ENCODE data around the gene DENND4B.
"Not testable (repeated sequence)": the region's sequence is repeated elsewhere in the genome, so short reads cannot be mapped to it uniquely, and the experiment has no call there.

The DENND4B gene

GRCh38 chr1:153908071-153908470, 38.4 kb downstream of the DENND4B start:
- H3K27ac ChIP-seq (ENCODE audit: low read length) = no peak overlapping the region
- H3K4me1 ChIP-seq (ENCODE audit: control insufficient read depth, insufficient read depth, low read length) = no peaks in the 10 kb centered on the region
- no peaks in the 10 kb centered on the region for H3K9me3 ChIP-seq (ENCODE audit: control insufficient read depth, insufficient read depth, low read length)
- H3K27me3 ChIP-seq (ENCODE audit: control insufficient read depth, insufficient read depth, low read length) = no peaks in the 10 kb centered on the region
- H3K4me3 ChIP-seq (ENCODE audit: low read length) = no peak overlapping the region
- DNase-seq (ENCODE audit: low read depth, low spot score) = no peak
- H3K36me3 ChIP-seq (ENCODE audit: control insufficient read depth, insufficient read depth, low read length) = no peaks in the 10 kb centered on the region
- WGBS (ENCODE audit: insufficient coverage, insufficient read length) = no CpG with 5 or more reads among the region's 6 CpGs

- Histone ChIP-seq H3K4me1 (ENCODE audit: control insufficient read depth, insufficient read depth, low read length) (no peaks in the 10 kb centered on the region), H3K27me3 (ENCODE audit: control insufficient read depth, insufficient read depth, low read length) (no peaks in the 10 kb centered on the region), H3K9me3 (ENCODE audit: control insufficient read depth, insufficient read depth, low read length) (no peaks in the 10 kb centered on the region), H3K4me3 (ENCODE audit: low read length) (no peak overlapping the region), H3K36me3 (ENCODE audit: control insufficient read depth, insufficient read depth, low read length) (no peaks in the 10 kb centered on the region), H3K27ac (ENCODE audit: low read length) (no peak overlapping the region)
- no CpG with 5 or more reads among the region's 6 CpGs for WGBS (ENCODE audit: insufficient coverage, insufficient read length)
- DNase-seq (ENCODE audit: low read depth, low spot score) = no peak
Observed at GRCh38 chr1:153907134-153907533, 39.4 kb downstream of the DENND4B start.

- H3K9me3 ChIP-seq (ENCODE audit: control insufficient read depth, insufficient read depth, low read length) = no peaks in the 10 kb centered on the region
- H3K36me3 ChIP-seq (ENCODE audit: control insufficient read depth, insufficient read depth, low read length) = no peaks in the 10 kb centered on the region
- no CpG with 5 or more reads among the region's 1 CpG for WGBS (ENCODE audit: insufficient coverage, insufficient read length)
- H3K27me3 ChIP-seq (ENCODE audit: control insufficient read depth, insufficient read depth, low read length) = no peaks in the 10 kb centered on the region
- H3K4me3 ChIP-seq (ENCODE audit: low read length) = no peak overlapping the region
- H3K4me1 ChIP-seq (ENCODE audit: control insufficient read depth, insufficient read depth, low read length) = no peaks in the 10 kb centered on the region
- H3K27ac ChIP-seq (ENCODE audit: low read length) = no peak overlapping the region
- DNase-seq (ENCODE audit: low read depth, low spot score) = no peak
Observed at GRCh38 chr1:153906396-153906795, 40.1 kb downstream of the DENND4B start.

GRCh38 chr1:153905908-153906307, 40.6 kb downstream of the DENND4B start:
- H3K27me3 ChIP-seq (ENCODE audit: control insufficient read depth, insufficient read depth, low read length); H3K36me3 ChIP-seq (ENCODE audit: control insufficient read depth, insufficient read depth, low read length): not testable (repeated sequence)

GRCh38 chr1:153903841-153904455, 42.6 kb downstream of the DENND4B start:
- H3K4me3 ChIP-seq (ENCODE audit: low read length) = no peak overlapping the region
- no peaks in the 10 kb centered on the region for H3K9me3 ChIP-seq (ENCODE audit: control insufficient read depth, insufficient read depth, low read length)
- H3K27me3 ChIP-seq (ENCODE audit: control insufficient read depth, insufficient read depth, low read length) = no peaks in the 10 kb centered on the region
- H3K27ac ChIP-seq (ENCODE audit: low read length) = no peak overlapping the region
- no peak for DNase-seq (ENCODE audit: low read depth, low spot score)
- no CpG with 5 or more reads among the region's 14 CpGs for WGBS (ENCODE audit: insufficient coverage, insufficient read length)
- H3K36me3 ChIP-seq (ENCODE audit: control insufficient read depth, insufficient read depth, low read length) = no peaks in the 10 kb centered on the region
- no peaks in the 10 kb centered on the region for H3K4me1 ChIP-seq (ENCODE audit: control insufficient read depth, insufficient read depth, low read length)

More at GRCh38 chr1:153905908-153906307, 40.6 kb downstream of the DENND4B start:
- DNase-seq (ENCODE audit: low read depth, low spot score); H3K4me1 ChIP-seq (ENCODE audit: control insufficient read depth, insufficient read depth, low read length); H3K27ac ChIP-seq (ENCODE audit: low read length); H3K4me3 ChIP-seq (ENCODE audit: low read length); H3K9me3 ChIP-seq (ENCODE audit: control insufficient read depth, insufficient read depth, low read length): not testable (repeated sequence)
- no CpG with 5 or more reads among the region's 8 CpGs for WGBS (ENCODE audit: insufficient coverage, insufficient read length)

- no peak overlapping the region for H3K27ac ChIP-seq (ENCODE audit: low read length)
- no peaks in the 10 kb centered on the region for H3K9me3 ChIP-seq (ENCODE audit: control insufficient read depth, insufficient read depth, low read length)
- no peaks in the 10 kb centered on the region for H3K4me1 ChIP-seq (ENCODE audit: control insufficient read depth, insufficient read depth, low read length)
- H3K4me3 ChIP-seq (ENCODE audit: low read length) = no peak overlapping the region
- no peaks in the 10 kb centered on the region for H3K27me3 ChIP-seq (ENCODE audit: control insufficient read depth, insufficient read depth, low read length)
- no peaks in the 10 kb centered on the region for H3K36me3 ChIP-seq (ENCODE audit: control insufficient read depth, insufficient read depth, low read length)
- no CpG with 5 or more reads among the region's 6 CpGs for WGBS (ENCODE audit: insufficient coverage, insufficient read length)
- no peak for DNase-seq (ENCODE audit: low read depth, low spot score)
Observed at GRCh38 chr1:153899509-153899908, 47.0 kb downstream of the DENND4B start.

- H3K4me1 ChIP-seq (ENCODE audit: control insufficient read depth, insufficient read depth, low read length); H3K9me3 ChIP-seq (ENCODE audit: control insufficient read depth, insufficient read depth, low read length); H3K27ac ChIP-seq (ENCODE audit: low read length); H3K4me3 ChIP-seq (ENCODE audit: low read length); H3K27me3 ChIP-seq (ENCODE audit: control insufficient read depth, insufficient read depth, low read length); DNase-seq (ENCODE audit: low read depth, low spot score); H3K36me3 ChIP-seq (ENCODE audit: control insufficient read depth, insufficient read depth, low read length): not testable (repeated sequence)
- WGBS (ENCODE audit: insufficient coverage, insufficient read length) = no CpG with 5 or more reads among the region's 1 CpG
Observed at GRCh38 chr1:153895866-153896265, 50.7 kb downstream of the DENND4B start.

GRCh38 chr1:153891042-153891441, 55.5 kb downstream of the DENND4B start:
- H3K36me3 ChIP-seq (ENCODE audit: control insufficient read depth, insufficient read depth, low read length); H3K4me3 ChIP-seq (ENCODE audit: low read length); DNase-seq (ENCODE audit: low read depth, low spot score); H3K27me3 ChIP-seq (ENCODE audit: control insufficient read depth, insufficient read depth, low read length); H3K4me1 ChIP-seq (ENCODE audit: control insufficient read depth, insufficient read depth, low read length); H3K9me3 ChIP-seq (ENCODE audit: control insufficient read depth, insufficient read depth, low read length); H3K27ac ChIP-seq (ENCODE audit: low read length): not testable (repeated sequence)
- whole genome bisulfite sequencing (ENCODE audit: insufficient coverage, insufficient read length) = no CpG with 5 or more reads among the region's 7 CpGs

GRCh38 chr1:153888533-153888932, 58.0 kb downstream of the DENND4B start:
- Histone ChIP-seq H3K9me3 (ENCODE audit: control insufficient read depth, insufficient read depth, low read length) (no peaks in the 10 kb centered on the region), H3K36me3 (ENCODE audit: control insufficient read depth, insufficient read depth, low read length) (no peaks in the 10 kb centered on the region), H3K4me3 (ENCODE audit: low read length) (no peak overlapping the region), H3K27ac (ENCODE audit: low read length) (no peak overlapping the region), H3K4me1 (ENCODE audit: control insufficient read depth, insufficient read depth, low read length) (no peaks in the 10 kb centered on the region), H3K27me3 (ENCODE audit: control insufficient read depth, insufficient read depth, low read length) (no peaks in the 10 kb centered on the region)
- no CpG with 5 or more reads among the region's 3 CpGs for WGBS (ENCODE audit: insufficient coverage, insufficient read length)
- no peak for DNase-seq (ENCODE audit: low read depth, low spot score)

- H3K9me3 ChIP-seq (ENCODE audit: control insufficient read depth, insufficient read depth, low read length) = no peaks in the 10 kb centered on the region
- no peak overlapping the region for H3K4me3 ChIP-seq (ENCODE audit: low read length)
- WGBS (ENCODE audit: insufficient coverage, insufficient read length) = no CpG with 5 or more reads among the region's 3 CpGs
- H3K4me1 ChIP-seq (ENCODE audit: control insufficient read depth, insufficient read depth, low read length) = no peaks in the 10 kb centered on the region
- no peaks in the 10 kb centered on the region for H3K36me3 ChIP-seq (ENCODE audit: control insufficient read depth, insufficient read depth, low read length)
- no peak overlapping the region for H3K27ac ChIP-seq (ENCODE audit: low read length)
- DNase-seq (ENCODE audit: low read depth, low spot score) = no peak
- H3K27me3 ChIP-seq (ENCODE audit: control insufficient read depth, insufficient read depth, low read length) = no peaks in the 10 kb centered on the region
Observed at GRCh38 chr1:153886127-153886526, 60.4 kb downstream of the DENND4B start.

- Histone ChIP-seq H3K27me3 (ENCODE audit: control insufficient read depth, insufficient read depth, low read length) (no peaks in the 10 kb centered on the region), H3K4me3 (ENCODE audit: low read length) (no peak overlapping the region), H3K4me1 (ENCODE audit: control insufficient read depth, insufficient read depth, low read length) (0 out of 2 replicates have a peak, but pooled peaks cover 2% of the 10 kb centered on the region), H3K9me3 (ENCODE audit: control insufficient read depth, insufficient read depth, low read length) (no peaks in the 10 kb centered on the region), H3K36me3 (ENCODE audit: control insufficient read depth, insufficient read depth, low read length) (no peaks in the 10 kb centered on the region), H3K27ac (ENCODE audit: low read length) (no peak overlapping the region)
- no peak for DNase-seq (ENCODE audit: low read depth, low spot score)
- 100% methylated on average over 2 of the region's 4 CpGs for WGBS (ENCODE audit: insufficient coverage, insufficient read length)
Observed at GRCh38 chr1:153883223-153883622, 63.3 kb downstream of the DENND4B start.
